GM12878 (cell line): ENCODE measurements around the gene MPZL3.

ENCODE experiments used
- CHD2 ChIP-seq: IDR thresholded peaks from 2 replicates; pipeline ENCODE4 v1.6.1; 2011; ENCODE audit warnings: low read depth, low read length, improper control_type of control experiment, borderline replicate concordance
- EZH2 ChIP-seq: IDR thresholded peaks from 2 replicates; pipeline ENCODE4 v1.6.1; 2012; ENCODE audit warnings: low read depth, mild to moderate bottlenecking, control low read depth, inconsistent platforms, low read length, borderline replicate concordance; ENCODE audit not compliant: control insufficient read depth
- POLR2AphosphoS5 ChIP-seq: IDR thresholded peaks from 2 replicates; pipeline ENCODE4 v1.6.1; 2011; ENCODE audit warnings: mild to moderate bottlenecking, low read length, inconsistent platforms
- POU2F2 ChIP-seq: IDR thresholded peaks from 3 replicates; pipeline ENCODE4 v1.6.1; 2011; ENCODE audit warnings: low read depth, mild to moderate bottlenecking, low read length, borderline replicate concordance
- RBBP5 ChIP-seq: fragments of 200-600 bp; sonication (generic); conservative IDR thresholded peaks from 2 replicates; pipeline ENCODE4 v1.6.1; 2016
- TF ChIP-seq, protein P1 (sequence below): IDR thresholded peaks from 2 replicates; pipeline ENCODE4 v1.6.1; 2012; ENCODE audit warnings: low read depth, low read length, improper control_type of control experiment
- TF ChIP-seq, protein P2 (sequence below): fragments of 450-650 bp; formaldehyde crosslinking; IDR thresholded peaks from 2 replicates; pipeline ENCODE4 v1.4.0; 2020; ENCODE audit warnings: mild to moderate bottlenecking, moderate library complexity

DNA sequence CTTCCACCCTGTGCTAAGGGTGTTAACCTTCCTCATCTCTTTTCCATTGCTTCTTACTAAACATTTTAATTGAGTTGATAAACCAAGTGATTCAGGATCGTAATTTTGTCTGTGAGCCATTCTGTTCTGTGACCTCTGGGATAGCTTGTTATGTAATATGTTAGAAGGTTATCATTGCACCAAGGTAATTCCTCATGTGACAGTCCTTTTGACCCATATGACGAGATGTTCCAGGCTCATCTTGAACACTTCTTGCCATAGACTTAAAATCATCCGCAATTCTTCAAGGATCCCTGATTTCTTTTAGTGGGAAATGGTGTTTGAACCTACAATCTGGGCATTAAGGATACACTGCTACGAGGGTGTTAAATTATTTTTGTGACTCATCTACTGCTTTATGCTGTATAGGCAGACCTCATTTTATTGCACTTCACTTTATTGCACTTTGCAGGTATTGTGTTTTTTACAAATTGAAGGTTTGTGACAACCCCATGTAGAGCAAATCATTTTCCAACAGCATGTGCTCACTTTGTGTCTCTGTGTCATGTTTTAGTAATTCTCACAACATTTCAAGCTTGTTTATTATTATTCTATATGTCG is 31.0 kb upstream of the MPZL3 start:
- TF ChIP-seq, protein P1, sequence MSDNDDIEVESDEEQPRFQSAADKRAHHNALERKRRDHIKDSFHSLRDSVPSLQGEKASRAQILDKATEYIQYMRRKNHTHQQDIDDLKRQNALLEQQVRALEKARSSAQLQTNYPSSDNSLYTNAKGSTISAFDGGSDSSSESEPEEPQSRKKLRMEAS: no peak
- TF ChIP-seq RBBP5 (no peak), POLR2AphosphoS5 (no peak), POU2F2 (no peak), CHD2 (no peak), EZH2 (no peak)
- TF ChIP-seq, protein P2, sequence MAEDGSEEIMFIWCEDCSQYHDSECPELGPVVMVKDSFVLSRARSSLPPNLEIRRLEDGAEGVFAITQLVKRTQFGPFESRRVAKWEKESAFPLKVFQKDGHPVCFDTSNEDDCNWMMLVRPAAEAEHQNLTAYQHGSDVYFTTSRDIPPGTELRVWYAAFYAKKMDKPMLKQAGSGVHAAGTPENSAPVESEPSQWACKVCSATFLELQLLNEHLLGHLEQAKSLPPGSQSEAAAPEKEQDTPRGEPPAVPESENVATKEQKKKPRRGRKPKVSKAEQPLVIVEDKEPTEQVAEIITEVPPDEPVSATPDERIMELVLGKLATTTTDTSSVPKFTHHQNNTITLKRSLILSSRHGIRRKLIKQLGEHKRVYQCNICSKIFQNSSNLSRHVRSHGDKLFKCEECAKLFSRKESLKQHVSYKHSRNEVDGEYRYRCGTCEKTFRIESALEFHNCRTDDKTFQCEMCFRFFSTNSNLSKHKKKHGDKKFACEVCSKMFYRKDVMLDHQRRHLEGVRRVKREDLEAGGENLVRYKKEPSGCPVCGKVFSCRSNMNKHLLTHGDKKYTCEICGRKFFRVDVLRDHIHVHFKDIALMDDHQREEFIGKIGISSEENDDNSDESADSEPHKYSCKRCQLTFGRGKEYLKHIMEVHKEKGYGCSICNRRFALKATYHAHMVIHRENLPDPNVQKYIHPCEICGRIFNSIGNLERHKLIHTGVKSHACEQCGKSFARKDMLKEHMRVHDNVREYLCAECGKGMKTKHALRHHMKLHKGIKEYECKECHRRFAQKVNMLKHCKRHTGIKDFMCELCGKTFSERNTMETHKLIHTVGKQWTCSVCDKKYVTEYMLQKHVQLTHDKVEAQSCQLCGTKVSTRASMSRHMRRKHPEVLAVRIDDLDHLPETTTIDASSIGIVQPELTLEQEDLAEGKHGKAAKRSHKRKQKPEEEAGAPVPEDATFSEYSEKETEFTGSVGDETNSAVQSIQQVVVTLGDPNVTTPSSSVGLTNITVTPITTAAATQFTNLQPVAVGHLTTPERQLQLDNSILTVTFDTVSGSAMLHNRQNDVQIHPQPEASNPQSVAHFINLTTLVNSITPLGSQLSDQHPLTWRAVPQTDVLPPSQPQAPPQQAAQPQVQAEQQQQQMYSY (CRISPR knock-in tag): no peak
